Upper lobe of left lung (tissue), 4 donors: Measurements from ENCODE around the gene COG7.

Experiments
- EP300 ChIP-seq, 4 donors: sonication (generic); formaldehyde crosslinking; IDR thresholded peaks; one replicate each; pipeline ENCODE4 v1.5.1; 2017; ENCODE audit warnings: antibody characterized with exemption in 4 of 4, control low read depth in 2 of 4
- POLR2A ChIP-seq, 4 donors: fragments of 450-650 bp; IDR thresholded peaks; one replicate each; pipeline ENCODE4 v1.5.1; 2016 to 2017; ENCODE audit warnings: antibody characterized with exemption in 4 of 4, mild to moderate bottlenecking in 2 of 4
- POLR2AphosphoS5 ChIP-seq, 2 donors: sonication (generic); formaldehyde crosslinking; IDR thresholded peaks; one replicate each; pipeline ENCODE4 v1.5.1; 2017; ENCODE audit warnings: antibody characterized with exemption in 2 of 2
- TF ChIP-seq, protein P1 (sequence below), 6 experiments: fragments of 450-650 bp in 4 of 6; fragments of 200-600 bp in 2 of 6; sonication (generic) in 2 of 6; IDR thresholded peaks; one replicate each; pipeline ENCODE4 v1.5.1; 2016 to 2019; ENCODE audit warnings: antibody characterized with exemption in 6 of 6

DNA sequence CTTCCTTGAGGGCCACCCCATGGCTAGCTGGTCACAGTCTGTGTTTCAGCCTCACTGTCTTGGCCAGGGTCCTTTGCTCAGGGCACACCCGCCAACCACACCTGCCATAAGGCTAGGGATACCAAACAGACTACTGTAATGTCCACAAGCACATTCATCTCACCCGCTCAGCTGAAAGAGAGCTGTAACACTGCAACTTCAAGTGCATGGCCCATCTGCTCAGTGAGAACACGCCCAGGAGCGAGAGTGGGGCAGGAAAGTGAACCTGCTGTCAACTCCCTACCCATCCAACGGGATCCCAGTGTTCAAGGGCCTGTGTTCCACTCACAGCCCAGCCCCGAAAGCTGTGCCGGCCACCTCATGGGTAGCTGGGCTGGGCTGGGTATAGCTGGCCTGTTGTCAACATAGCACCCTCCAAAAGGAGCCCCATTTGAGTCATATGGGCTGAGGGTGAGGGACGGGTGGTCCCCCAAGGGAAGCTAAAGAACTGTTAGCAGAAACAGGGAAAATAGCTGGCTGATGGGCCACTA lies 95.2 kb downstream of the COG7 start:
- TF ChIP-seq, protein P1, sequence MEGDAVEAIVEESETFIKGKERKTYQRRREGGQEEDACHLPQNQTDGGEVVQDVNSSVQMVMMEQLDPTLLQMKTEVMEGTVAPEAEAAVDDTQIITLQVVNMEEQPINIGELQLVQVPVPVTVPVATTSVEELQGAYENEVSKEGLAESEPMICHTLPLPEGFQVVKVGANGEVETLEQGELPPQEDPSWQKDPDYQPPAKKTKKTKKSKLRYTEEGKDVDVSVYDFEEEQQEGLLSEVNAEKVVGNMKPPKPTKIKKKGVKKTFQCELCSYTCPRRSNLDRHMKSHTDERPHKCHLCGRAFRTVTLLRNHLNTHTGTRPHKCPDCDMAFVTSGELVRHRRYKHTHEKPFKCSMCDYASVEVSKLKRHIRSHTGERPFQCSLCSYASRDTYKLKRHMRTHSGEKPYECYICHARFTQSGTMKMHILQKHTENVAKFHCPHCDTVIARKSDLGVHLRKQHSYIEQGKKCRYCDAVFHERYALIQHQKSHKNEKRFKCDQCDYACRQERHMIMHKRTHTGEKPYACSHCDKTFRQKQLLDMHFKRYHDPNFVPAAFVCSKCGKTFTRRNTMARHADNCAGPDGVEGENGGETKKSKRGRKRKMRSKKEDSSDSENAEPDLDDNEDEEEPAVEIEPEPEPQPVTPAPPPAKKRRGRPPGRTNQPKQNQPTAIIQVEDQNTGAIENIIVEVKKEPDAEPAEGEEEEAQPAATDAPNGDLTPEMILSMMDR (IDR thresholded peaks at IDR 0.05): no peak
- TF ChIP-seq POLR2AphosphoS5 (IDR thresholded peaks at IDR 0.05) (no peak), POLR2A (IDR thresholded peaks at IDR 0.05) (no peak), EP300 (IDR thresholded peaks at IDR 0.05) (no peak)
